Activated naive CD4-positive, alpha-beta T cell treated with anti-CD3 and anti-CD28 coated beads, Interleukin-2, amount 10 ng/mL, durations not matched to agents 7 days and 5 days (primary cell): ENCODE measurements around the gene MSI2.

Experiments used
- CTCF ChIA-PET: fragments of 350-600 bp; sonication (Branson Sonifier 250); formaldehyde crosslinking; loops from one replicate; lab custom pipeline; 2021; ENCODE audit warnings: antibody characterized with exemption; lab: Charles Lee
- DNase-seq: peaks from one replicate; pipeline ENCODE4 v3.0.0-alpha.2; 2020
- H3K27ac Mint-ChIP-seq: one replicate; pipeline ENCODE4 v1.8.0; 2021; ENCODE audit warnings: mild to moderate bottlenecking, moderate library complexity, mixed read lengths
- H3K27me3 Mint-ChIP-seq: one replicate; pipeline ENCODE4 v1.8.0; 2021; ENCODE audit warnings: mild to moderate bottlenecking, mixed read lengths
- H3K36me3 Mint-ChIP-seq: one replicate; pipeline ENCODE4 v1.8.0; 2021; ENCODE audit warnings: mixed read lengths
- H3K4me1 Mint-ChIP-seq: one replicate; pipeline ENCODE4 v1.8.0; 2021; ENCODE audit warnings: mixed read lengths
- H3K4me3 Mint-ChIP-seq: one replicate; pipeline ENCODE4 v1.8.0; 2021; ENCODE audit warnings: mild to moderate bottlenecking, moderate library complexity, mixed read lengths
- H3K9me3 Mint-ChIP-seq: one replicate; pipeline ENCODE4 v1.8.0; 2021; ENCODE audit warnings: mixed read lengths

MSI2 gene

GRCh38 chr17:57313097-57313835, 56.9 kb downstream of the MSI2 start:
- CTCF ChIA-PET: no interaction called here
- Mint-ChIP-seq H3K27me3 (no peaks in the 10 kb centered on the region), H3K9me3 (no peaks in the 10 kb centered on the region), H3K36me3 (peaks cover 13% of the 10 kb centered on the region), H3K4me3 (no peak overlapping the region), H3K4me1 (no peaks in the 10 kb centered on the region), H3K27ac (no peak overlapping the region)
- no peak for DNase-seq

GRCh38 chr17:57315061-57316015, 59.0 kb downstream of the MSI2 start:
- DNase-seq: no peak
- Mint-ChIP-seq H3K9me3 (no peaks in the 10 kb centered on the region), H3K27ac (no peak overlapping the region), H3K27me3 (no peaks in the 10 kb centered on the region), H3K4me3 (no peak overlapping the region), H3K36me3 (peaks cover 16% of the 10 kb centered on the region), H3K4me1 (no peaks in the 10 kb centered on the region)
- CTCF ChIA-PET: no interaction called here

- Mint-ChIP-seq H3K9me3 (no peaks in the 10 kb centered on the region), H3K4me3 (no peak overlapping the region), H3K36me3 (peaks cover 11% of the 10 kb centered on the region), H3K4me1 (no peaks in the 10 kb centered on the region), H3K27ac (no peak overlapping the region), H3K27me3 (no peaks in the 10 kb centered on the region)
- CTCF ChIA-PET: no interaction called here
- no peak for DNase-seq
Observed at GRCh38 chr17:57316361-57316760, 60.0 kb downstream of the MSI2 start.

DNA sequence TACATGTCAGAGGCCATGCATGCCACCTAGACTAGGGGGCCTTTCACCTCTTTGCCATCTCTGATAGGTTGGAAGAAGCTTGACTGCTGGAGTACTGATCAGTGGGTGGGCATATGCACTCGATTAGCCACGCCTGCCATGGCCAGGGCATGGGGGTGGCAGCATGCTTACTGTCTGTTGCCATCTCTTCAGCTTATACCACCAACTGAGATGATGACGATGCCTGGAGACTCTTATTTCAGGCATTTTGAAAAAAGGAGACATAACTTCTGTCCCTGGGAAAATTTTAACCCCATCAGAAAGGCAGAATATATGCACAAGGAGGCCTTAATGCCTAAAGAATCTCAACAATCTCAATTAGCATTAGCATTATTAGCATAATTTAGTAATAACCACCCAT, 60.8 kb downstream of the MSI2 start:
- no peak overlapping the region for H3K4me3 Mint-ChIP-seq
- CTCF ChIA-PET: no interaction called here
- H3K36me3 Mint-ChIP-seq: peaks cover 11% of the 10 kb centered on the region
- H3K9me3 Mint-ChIP-seq: no peaks in the 10 kb centered on the region
- no peak overlapping the region for H3K27ac Mint-ChIP-seq
- no peaks in the 10 kb centered on the region for H3K27me3 Mint-ChIP-seq
- DNase-seq: no peak
- no peaks in the 10 kb centered on the region for H3K4me1 Mint-ChIP-seq

GRCh38 chr17:57318913-57319312, 62.6 kb downstream of the MSI2 start:
- no peak for DNase-seq
- H3K27me3 Mint-ChIP-seq: no peaks in the 10 kb centered on the region
- no peaks in the 10 kb centered on the region for H3K9me3 Mint-ChIP-seq
- peaks cover 8% of the 10 kb centered on the region for H3K36me3 Mint-ChIP-seq
- CTCF ChIA-PET: no interaction called here
- no peak overlapping the region for H3K4me3 Mint-ChIP-seq
- H3K4me1 Mint-ChIP-seq: no peaks in the 10 kb centered on the region
- no peak overlapping the region for H3K27ac Mint-ChIP-seq

DNA sequence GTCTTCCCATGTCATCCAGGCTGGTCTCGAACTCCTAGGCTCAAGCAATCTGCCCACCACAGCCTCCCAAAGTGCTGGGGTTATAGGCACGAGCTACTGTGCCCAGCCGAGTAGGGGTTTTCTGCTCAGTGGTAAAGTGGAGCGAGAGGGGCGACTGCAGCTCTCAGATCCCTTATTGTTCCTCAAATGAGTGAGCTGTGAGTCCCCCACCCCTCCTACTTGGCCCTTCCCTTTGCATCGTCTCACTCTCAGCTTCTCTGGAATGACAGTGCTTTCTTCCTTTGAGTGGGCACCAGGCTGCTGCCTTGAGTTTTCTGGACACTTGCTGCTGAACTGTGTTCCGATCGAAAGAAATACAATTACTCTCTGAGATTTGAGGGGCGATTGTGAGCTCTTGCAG, 63.5 kb downstream of the MSI2 start:
- DNase-seq: no peak
- Mint-ChIP-seq H3K4me1 (no peaks in the 10 kb centered on the region), H3K27ac (no peak overlapping the region), H3K9me3 (no peaks in the 10 kb centered on the region), H3K4me3 (no peak overlapping the region), H3K27me3 (no peaks in the 10 kb centered on the region), H3K36me3 (peaks cover 6% of the 10 kb centered on the region)
- CTCF ChIA-PET: no interaction called here

DNA sequence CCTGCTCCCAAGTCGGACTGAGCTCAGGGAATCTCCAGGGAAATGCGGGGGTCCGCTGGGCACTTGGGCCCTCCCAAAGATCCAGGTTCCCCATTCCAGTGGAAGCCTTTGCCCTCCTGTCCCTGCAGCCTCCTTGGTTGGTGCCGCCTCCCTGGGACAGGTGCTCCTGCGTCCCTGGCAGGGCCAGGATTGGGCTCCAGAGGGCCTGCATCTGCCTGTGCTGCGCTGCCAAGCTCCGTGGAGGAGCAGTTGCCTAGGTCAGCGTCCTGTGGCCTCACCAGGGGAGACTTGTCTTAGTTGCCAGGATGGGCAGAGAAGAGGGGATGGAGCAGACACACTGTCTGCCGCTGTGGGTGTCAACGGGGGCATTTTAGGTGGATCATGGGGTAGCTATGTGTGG, 67.1 kb downstream of the MSI2 start:
- no peaks in the 10 kb centered on the region for H3K9me3 Mint-ChIP-seq
- H3K36me3 Mint-ChIP-seq: peaks cover 12% of the 10 kb centered on the region
- no peak overlapping the region for H3K4me3 Mint-ChIP-seq
- DNase-seq: no peak
- peaks cover 3% of the 10 kb centered on the region for H3K4me1 Mint-ChIP-seq
- no peak overlapping the region for H3K27ac Mint-ChIP-seq
- CTCF ChIA-PET: interaction anchor here (1.1 kb wide), 1 partner anchor 38 kb away, joined by 3 read pairs; no protein-coding TSS in a partner anchor
- H3K27me3 Mint-ChIP-seq: no peaks in the 10 kb centered on the region

GRCh38 chr17:57324060-57324459, 67.7 kb downstream of the MSI2 start:
- CTCF ChIA-PET: no interaction called here
- no peak overlapping the region for H3K4me3 Mint-ChIP-seq
- no peaks in the 10 kb centered on the region for H3K27me3 Mint-ChIP-seq
- H3K4me1 Mint-ChIP-seq: peaks cover 3% of the 10 kb centered on the region
- H3K27ac Mint-ChIP-seq: no peak overlapping the region
- no peak for DNase-seq
- peaks cover 7% of the 10 kb centered on the region for H3K36me3 Mint-ChIP-seq
- no peaks in the 10 kb centered on the region for H3K9me3 Mint-ChIP-seq

- H3K4me3 Mint-ChIP-seq: no peak overlapping the region
- H3K4me1 Mint-ChIP-seq: peaks cover 3% of the 10 kb centered on the region
- no peaks in the 10 kb centered on the region for H3K9me3 Mint-ChIP-seq
- DNase-seq: no peak
- CTCF ChIA-PET: no interaction called here
- H3K27ac Mint-ChIP-seq: peak overlapping the region; percentile 12
- H3K27me3 Mint-ChIP-seq: no peaks in the 10 kb centered on the region
- H3K36me3 Mint-ChIP-seq: peaks cover 7% of the 10 kb centered on the region
Observed at GRCh38 chr17:57324631-57325030, 68.3 kb downstream of the MSI2 start.

GRCh38 chr17:57326336-57326735, 70.0 kb downstream of the MSI2 start:
- H3K4me1 Mint-ChIP-seq: peaks cover 3% of the 10 kb centered on the region
- no peak for DNase-seq
- H3K27ac Mint-ChIP-seq: no peak overlapping the region
- no peaks in the 10 kb centered on the region for H3K27me3 Mint-ChIP-seq
- H3K9me3 Mint-ChIP-seq: no peaks in the 10 kb centered on the region
- peaks cover 5% of the 10 kb centered on the region for H3K36me3 Mint-ChIP-seq
- CTCF ChIA-PET: interaction anchor here (0.7 kb wide), 1 partner anchor 211 kb away, joined by 3 read pairs; no protein-coding TSS in a partner anchor
- no peak overlapping the region for H3K4me3 Mint-ChIP-seq

DNA sequence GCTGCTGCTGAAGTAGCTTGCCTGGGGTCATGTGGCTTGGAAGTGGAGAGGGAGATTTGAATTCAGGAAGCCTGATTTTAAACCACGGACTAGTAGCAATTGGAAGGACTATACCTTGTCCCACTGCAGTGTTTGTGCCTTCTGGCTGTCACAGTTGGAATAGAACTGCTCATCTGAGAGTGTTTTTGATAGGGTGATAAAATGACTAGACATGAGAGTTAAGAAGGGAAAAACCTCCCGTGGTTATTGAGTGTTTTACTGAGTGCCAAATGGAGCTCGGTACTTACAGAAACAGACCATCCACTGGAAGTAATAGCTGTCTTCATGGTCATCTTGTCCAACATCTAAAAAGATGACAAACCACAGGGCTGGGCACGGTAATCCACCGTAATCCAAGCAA, 70.4 kb downstream of the MSI2 start:
- DNase-seq: no peak
- H3K27ac Mint-ChIP-seq: no peak overlapping the region
- CTCF ChIA-PET: interaction anchor here (1.0 kb wide), 1 partner anchor 15 kb away, joined by 3 read pairs; no protein-coding TSS in a partner anchor
- no peak overlapping the region for H3K4me3 Mint-ChIP-seq
- H3K9me3 Mint-ChIP-seq: no peaks in the 10 kb centered on the region
- H3K4me1 Mint-ChIP-seq: peaks cover 3% of the 10 kb centered on the region
- H3K27me3 Mint-ChIP-seq: no peaks in the 10 kb centered on the region
- H3K36me3 Mint-ChIP-seq: peaks cover 5% of the 10 kb centered on the region

DNA sequence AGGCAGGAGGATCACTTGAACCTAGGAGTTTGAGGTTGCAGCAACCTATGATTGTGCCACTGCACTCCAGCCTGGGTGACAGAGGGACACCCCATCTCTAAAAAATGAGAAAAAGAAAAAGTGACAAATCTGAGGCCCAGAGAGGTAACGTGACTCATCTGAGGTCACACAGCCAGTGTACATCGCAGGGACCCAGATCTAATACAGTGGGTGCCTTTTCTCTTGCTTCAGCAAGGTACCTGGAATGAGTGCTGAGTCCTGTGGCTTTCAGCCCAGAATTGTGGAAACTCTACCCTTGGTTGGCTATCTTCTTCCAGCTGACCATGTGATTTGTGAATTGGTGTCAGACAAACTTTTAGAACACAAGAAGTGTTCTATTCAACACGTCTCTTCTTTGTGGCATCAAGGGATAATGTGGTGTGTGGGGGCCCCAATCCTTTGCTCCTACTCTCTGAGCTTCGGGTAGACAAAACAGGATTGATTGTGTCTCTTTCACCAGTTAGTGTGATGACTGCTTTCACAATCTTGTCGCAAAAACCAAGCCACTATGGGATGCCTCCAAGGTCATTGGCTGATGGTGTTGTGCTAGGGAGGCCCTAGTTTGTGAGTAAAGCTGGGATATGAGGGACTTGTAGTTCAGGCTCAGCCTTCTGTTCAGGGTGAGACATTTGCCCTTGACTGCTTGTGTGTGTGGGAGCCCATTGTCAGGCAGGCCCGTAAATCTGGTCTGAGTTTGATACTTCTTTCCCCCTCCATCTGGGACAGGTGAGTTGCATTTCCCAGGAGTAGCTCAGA, 71.0 kb downstream of the MSI2 start:
- H3K4me1 Mint-ChIP-seq: peaks cover 3% of the 10 kb centered on the region
- H3K36me3 Mint-ChIP-seq: peaks cover 6% of the 10 kb centered on the region
- H3K9me3 Mint-ChIP-seq: no peaks in the 10 kb centered on the region
- no peaks in the 10 kb centered on the region for H3K27me3 Mint-ChIP-seq
- no peak for DNase-seq
- no peak overlapping the region for H3K4me3 Mint-ChIP-seq
- CTCF ChIA-PET: interaction anchor here (1.0 kb wide), 1 partner anchor 15 kb away, joined by 3 read pairs; no protein-coding TSS in a partner anchor
- no peak overlapping the region for H3K27ac Mint-ChIP-seq

DNA sequence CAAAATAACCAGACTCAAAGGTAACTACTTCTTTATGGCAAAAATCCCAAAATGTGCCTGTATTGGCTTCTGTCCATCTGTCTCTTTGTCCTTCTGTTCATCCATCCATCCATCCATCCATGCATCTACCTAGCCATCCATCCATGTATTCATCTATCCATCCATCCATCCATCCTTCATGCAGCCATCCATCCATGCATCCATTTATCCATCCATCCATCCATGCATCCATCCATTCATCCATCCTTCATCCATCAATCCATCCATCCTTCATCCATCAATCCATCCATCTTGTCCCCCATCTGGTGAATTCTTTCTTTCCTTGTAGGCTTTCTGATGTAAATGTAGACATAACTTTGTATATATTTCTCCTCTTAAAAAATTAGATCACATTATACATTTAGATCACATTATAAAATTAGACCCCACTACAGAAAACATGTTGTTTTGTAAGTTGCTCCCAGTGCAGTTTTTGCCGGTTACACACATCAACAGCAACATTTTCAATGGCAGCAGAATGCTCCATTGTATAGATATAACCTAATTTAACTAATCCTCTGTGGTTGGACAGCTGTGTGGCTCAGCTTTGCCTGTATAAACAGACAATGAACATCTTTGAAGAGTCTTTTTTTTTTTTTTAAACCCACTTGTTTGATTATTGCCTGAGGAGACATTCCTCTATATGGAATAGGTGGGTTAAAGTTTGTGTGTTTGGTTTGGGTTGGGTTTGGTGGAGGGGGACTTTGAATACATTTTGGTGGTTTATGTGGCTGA, 72.0 kb downstream of the MSI2 start:
- Mint-ChIP-seq H3K9me3 (no peaks in the 10 kb centered on the region), H3K4me3 (no peak overlapping the region), H3K27ac (no peak overlapping the region)

More for the DNA sequence above, 72.0 kb downstream of the MSI2 start:
- H3K27me3 Mint-ChIP-seq: no peaks in the 10 kb centered on the region
- CTCF ChIA-PET: no interaction called here
- no peak for DNase-seq
- H3K36me3 Mint-ChIP-seq: peaks cover 6% of the 10 kb centered on the region
- H3K4me1 Mint-ChIP-seq: peaks cover 3% of the 10 kb centered on the region
